Measurements from ENCODE around the gene ZBED4.

GRCh38 chr22:49825944-49826602 is 27.6 kb upstream of the ZBED4 start:
- TF ChIP-seq YY1 (IDR thresholded peaks at IDR 0.05; ENCODE audit: insufficient read depth, insufficient read length) (no peak), ZNF274 (IDR thresholded peaks at IDR 0.05; ENCODE audit: low read depth, low read length) (no peak), SUZ12 (IDR thresholded peaks at IDR 0.05; ENCODE audit: extremely low read depth, insufficient read depth, insufficient read length) (no peak)
